GM12878 (cell line): Measurements from ENCODE around the gene EPN3.

Experiments used
- ETV6 ChIP-seq, 2 experiments: fragments of 450-650 bp in 1 of 2; IDR thresholded peaks in 1 of 2; conservative IDR thresholded peaks in 1 of 2; 2 replicates each; pipeline ENCODE4 v1.6.1; 2014; ENCODE audit warnings: antibody characterized with exemption in 1 of 2, borderline replicate concordance in 1 of 2, low read depth in 1 of 2, mild to moderate bottlenecking in 1 of 2, moderate library complexity in 1 of 2
- EZH2 ChIP-seq: IDR thresholded peaks from 2 replicates; pipeline ENCODE4 v1.6.1; 2012; ENCODE audit warnings: low read depth, mild to moderate bottlenecking, control low read depth, inconsistent platforms, low read length, borderline replicate concordance; ENCODE audit not compliant: control insufficient read depth
- POLR2A ChIP-seq: IDR thresholded peaks from 2 replicates; pipeline ENCODE4 v1.6.1; 2011; ENCODE audit warnings: low read depth, mild to moderate bottlenecking, low read length
- TF ChIP-seq, protein P1 (sequence below): IDR thresholded peaks from 2 replicates; pipeline ENCODE4 v1.6.1; 2011; ENCODE audit warnings: mild to moderate bottlenecking, low read depth, low read length, moderate library complexity; ENCODE audit not compliant: insufficient replicate concordance

DNA sequence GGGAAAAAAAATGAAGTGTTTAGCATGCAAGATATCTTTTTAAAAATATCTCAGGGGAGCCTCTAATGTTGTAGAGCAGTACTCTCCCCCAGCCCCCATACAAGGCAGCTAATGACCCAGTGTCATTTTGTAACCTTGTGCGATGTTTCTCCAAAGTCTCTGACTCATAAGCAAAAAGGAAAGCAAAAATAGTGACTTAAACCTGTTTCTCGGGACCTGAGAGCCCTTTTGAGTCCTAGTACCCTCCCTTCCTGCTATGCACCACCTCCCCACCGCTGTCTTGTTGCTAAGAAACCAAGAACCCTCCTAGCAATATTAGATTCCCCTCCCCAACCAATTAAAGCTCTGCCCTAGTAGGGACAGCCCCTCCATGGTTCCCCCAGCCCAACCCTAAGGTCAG is 21.5 kb upstream of the EPN3 start:
- no peak for TF ChIP-seq POLR2A
- TF ChIP-seq, protein P1, sequence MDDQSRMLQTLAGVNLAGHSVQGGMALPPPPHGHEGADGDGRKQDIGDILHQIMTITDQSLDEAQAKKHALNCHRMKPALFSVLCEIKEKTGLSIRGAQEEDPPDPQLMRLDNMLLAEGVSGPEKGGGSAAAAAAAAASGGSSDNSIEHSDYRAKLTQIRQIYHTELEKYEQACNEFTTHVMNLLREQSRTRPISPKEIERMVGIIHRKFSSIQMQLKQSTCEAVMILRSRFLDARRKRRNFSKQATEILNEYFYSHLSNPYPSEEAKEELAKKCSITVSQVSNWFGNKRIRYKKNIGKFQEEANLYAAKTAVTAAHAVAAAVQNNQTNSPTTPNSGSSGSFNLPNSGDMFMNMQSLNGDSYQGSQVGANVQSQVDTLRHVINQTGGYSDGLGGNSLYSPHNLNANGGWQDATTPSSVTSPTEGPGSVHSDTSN, result no peak
- TF ChIP-seq ETV6 (conservative IDR thresholded peaks at IDR 0.05 in 1 of 2, IDR thresholded peaks at IDR 0.05 in 1 of 2; ENCODE audit: borderline replicate concordance in 1 of 2, low read depth in 1 of 2), result peak in 1 of 2 experiments; percentile 50; a peak in 1 of 4 replicates
- TF ChIP-seq EZH2, result no peak
